SK-N-SH (cell line): ENCODE data around the gene SERINC2. TPM values are rescaled to one million over a fixed set of nuclear protein-coding genes. Genes with fewer than 3 reads are reported as not detected.

Source experiments
- CTCF ChIA-PET: fragments of 300-600, 350-600 bp; formaldehyde crosslinking; extraction: SDS; loops from one replicate; lab custom pipeline; 2021; lab: Yijun Ruan, JAX
- POLR2A ChIA-PET: fragments of 350-600 bp; sonication (Branson Sonifier 250); formaldehyde crosslinking; extraction: SDS; loops from one replicate; lab custom pipeline; 2020; ENCODE audit warnings: antibody characterized with exemption, inconsistent platforms; lab: Yijun Ruan, JAX
- DNase-seq: peaks from one replicate; pipeline ENCODE4 v3.0.0; 2012
- H2AFZ ChIP-seq: fragments of 200-600 bp; sonication (generic); 2 replicates; pipeline ENCODE4 v1.8.1; 2016; ENCODE audit warnings: antibody characterized with exemption, mild to moderate bottlenecking, low read depth
- H3F3A ChIP-seq: fragments of 200-600 bp; sonication (generic); replicated peaks from 2 replicates; pipeline ENCODE3; 2016; ENCODE audit warnings: antibody characterized with exemption, mild to moderate bottlenecking; ENCODE audit not compliant: insufficient read depth
- H3K27ac ChIP-seq, 2 experiments: fragments of 200-500 bp in 1 of 2; fragments of 200-600 bp in 1 of 2; sonication (Bioruptor generic) in 1 of 2; sonication (generic), shearing (Covaris generic) in 1 of 2; 2 replicates each; pipeline versions ENCODE4 v1.5.1 to v1.6.1; 2014 to 2016; ENCODE audit warnings: low read depth in 2 of 2, inconsistent platforms in 1 of 2, low read length in 1 of 2, mild to moderate bottlenecking in 1 of 2, mixed read lengths in 1 of 2
- H3K27me3 ChIP-seq: fragments of 200-600 bp; sonication (generic), shearing (Covaris generic); 2 replicates; pipeline ENCODE4 v1.6.1; 2016; ENCODE audit warnings: mixed run types; ENCODE audit not compliant: insufficient read depth
- H3K36me3 ChIP-seq, 2 experiments: fragments of 200-500 bp in 1 of 2; fragments of 200-600 bp in 1 of 2; sonication (Bioruptor generic) in 1 of 2; sonication (generic) in 1 of 2; replicated peaks in 1 of 2; 2 replicates each; pipeline versions ENCODE3 to v1.5.1; 2014 to 2016; ENCODE audit warnings: low read length in 1 of 2, mild to moderate bottlenecking in 1 of 2; ENCODE audit not compliant: insufficient read depth in 2 of 2, control insufficient read depth in 1 of 2
- H3K4me1 ChIP-seq, 2 experiments: fragments of 200-500 bp in 1 of 2; fragments of 200-600 bp in 1 of 2; sonication (Bioruptor generic) in 1 of 2; sonication (generic), shearing (Covaris generic) in 1 of 2; 2 replicates each; pipeline versions ENCODE4 v1.5.1 to v1.6.1; 2014 to 2016; ENCODE audit warnings: low read depth in 1 of 2, low read length in 1 of 2, mixed run types in 1 of 2; ENCODE audit not compliant: insufficient read depth in 2 of 2, control insufficient read depth in 1 of 2
- H3K4me2 ChIP-seq: fragments of 200-600 bp; sonication (generic), shearing (Covaris generic); 2 replicates; pipeline ENCODE4 v1.6.1; 2017; ENCODE audit warnings: mixed run types
- H3K4me3 ChIP-seq, 2 experiments: fragments of 200-500 bp in 1 of 2; fragments of 200-600 bp in 1 of 2; sonication (Bioruptor generic) in 1 of 2; sonication (generic), shearing (Covaris generic) in 1 of 2; 2 replicates each; pipeline versions ENCODE4 v1.5.1 to v1.8.1; 2014 to 2016; ENCODE audit warnings: low read depth in 2 of 2, inconsistent platforms in 1 of 2, low read length in 1 of 2, mild to moderate bottlenecking in 1 of 2, mixed read lengths in 1 of 2, moderate library complexity in 1 of 2
- H3K79me2 ChIP-seq: fragments of 200-600 bp; sonication (generic); 2 replicates; pipeline ENCODE4 v1.8.1; 2017; ENCODE audit warnings: mild to moderate bottlenecking; ENCODE audit not compliant: insufficient read depth
- H3K9ac ChIP-seq: fragments of 200-600 bp; sonication (generic); 2 replicates; pipeline ENCODE4 v1.6.1; 2017; ENCODE audit warnings: mixed run types
- H3K9me2 ChIP-seq: fragments of 200-600 bp; sonication (generic); 2 replicates; pipeline ENCODE4 v1.6.1; 2017; ENCODE audit warnings: mixed run types
- H3K9me3 ChIP-seq: fragments of 200-600 bp; sonication (generic); 2 replicates; pipeline ENCODE4 v1.6.1; 2017; ENCODE audit warnings: mixed run types, mild to moderate bottlenecking, moderate library complexity
- H4K20me1 ChIP-seq: fragments of 200-600 bp; sonication (generic); 2 replicates; pipeline ENCODE4 v1.6.1; 2017; ENCODE audit warnings: mild to moderate bottlenecking, mixed run types; ENCODE audit not compliant: insufficient read depth
- CHD2 ChIP-seq: fragments of 150-350 bp; IDR thresholded peaks from 2 replicates; pipeline ENCODE4 v1.6.1; 2018; ENCODE audit warnings: low read length; ENCODE audit not compliant: partially characterized antibody
- CTCF ChIP-seq: fragments of 200-600 bp; sonication (generic); IDR thresholded peaks from 2 replicates; pipeline ENCODE4 v1.6.1; 2017; ENCODE audit warnings: antibody characterized with exemption, mild to moderate bottlenecking, moderate library complexity
- EZH2phosphoT487 ChIP-seq: fragments of 200-600 bp; sonication (generic); IDR thresholded peaks from 2 replicates; pipeline ENCODE4 v1.6.1; 2017; ENCODE audit warnings: low read depth, mixed run types, mild to moderate bottlenecking, antibody characterized with exemption, moderate library complexity, borderline replicate concordance
- FOXJ3 ChIP-seq: sonication (generic); formaldehyde crosslinking; IDR thresholded peaks from 2 replicates; pipeline ENCODE4 v1.5.1; 2020; ENCODE audit warnings: mild to moderate bottlenecking, missing genetic modification reagents
- FOXM1 ChIP-seq: IDR thresholded peaks from 2 replicates; pipeline ENCODE4 v1.4.0; 2012; ENCODE audit warnings: low read depth, mild to moderate bottlenecking
- GATA2 ChIP-seq: sonication (generic); formaldehyde crosslinking; IDR thresholded peaks from 2 replicates; pipeline ENCODE4 v1.5.0; 2020; ENCODE audit warnings: mild to moderate bottlenecking, missing genetic modification reagents
- MAX ChIP-seq: IDR thresholded peaks from 2 replicates; pipeline ENCODE4 v1.4.0; 2012; ENCODE audit warnings: low read depth
- MEF2A ChIP-seq: IDR thresholded peaks from 2 replicates; pipeline ENCODE4 v1.4.0; 2012; ENCODE audit warnings: low read depth, borderline replicate concordance
- MXI1 ChIP-seq: IDR thresholded peaks from 2 replicates; pipeline ENCODE4 v1.6.1; 2012; ENCODE audit warnings: mild to moderate bottlenecking, low read depth, low read length, improper control_type of control experiment
- NFIC ChIP-seq: IDR thresholded peaks from 2 replicates; pipeline ENCODE4 v1.4.0; 2012; ENCODE audit warnings: borderline replicate concordance
- POLR2AphosphoS5 ChIP-seq: IDR thresholded peaks from 2 replicates; pipeline ENCODE4 v1.6.1; 2012; ENCODE audit warnings: low read depth, low read length
- REST ChIP-seq: IDR thresholded peaks from 2 replicates; pipeline ENCODE4 v1.6.1; 2012; ENCODE audit warnings: mild to moderate bottlenecking, low read depth, low read length, moderate library complexity
- RXRA ChIP-seq: IDR thresholded peaks from 2 replicates; pipeline ENCODE4 v1.4.0; 2012; ENCODE audit warnings: low read depth, mild to moderate bottlenecking, borderline replicate concordance
- SIN3A ChIP-seq: IDR thresholded peaks from 2 replicates; pipeline ENCODE4 v1.6.1; 2012; ENCODE audit warnings: low read depth, mild to moderate bottlenecking, low read length, moderate library complexity, borderline replicate concordance
- TAF1 ChIP-seq: IDR thresholded peaks from 2 replicates; pipeline ENCODE4 v1.6.1; 2012; ENCODE audit warnings: low read depth, mild to moderate bottlenecking, low read length, moderate library complexity, borderline replicate concordance
- TCF12 ChIP-seq: IDR thresholded peaks from 2 replicates; pipeline ENCODE4 v1.4.0; 2012
- TEAD4 ChIP-seq: IDR thresholded peaks from 2 replicates; pipeline ENCODE4 v1.4.0; 2012; ENCODE audit warnings: mild to moderate bottlenecking, borderline replicate concordance; ENCODE audit not compliant: insufficient read depth
- WGBS: methylation state at CpG from one replicate; pipeline ENCODE4 v1.1.6; 2017; ENCODE audit warnings: low lambda C conversion rate; 5-methylcytosine and 5-hydroxymethylcytosine counted together
- polyA plus RNA-seq, 3 experiments: library from polyadenylated mRNA; depleted of rRNA; stranded (reverse); fragments of >200 nt; gene quantifications; 2 replicates each; pipeline ENCODE4 v1.2.3, GENCODE V29; 2012
- TF ChIP-seq, protein P1 (sequence below): IDR thresholded peaks from 2 replicates; pipeline ENCODE4; 2012

Gene SERINC2
- polyA plus RNA-seq, 1 of the 3 experiments (the other 2 are of a cell fraction), result 22.2 TPM

DNA sequence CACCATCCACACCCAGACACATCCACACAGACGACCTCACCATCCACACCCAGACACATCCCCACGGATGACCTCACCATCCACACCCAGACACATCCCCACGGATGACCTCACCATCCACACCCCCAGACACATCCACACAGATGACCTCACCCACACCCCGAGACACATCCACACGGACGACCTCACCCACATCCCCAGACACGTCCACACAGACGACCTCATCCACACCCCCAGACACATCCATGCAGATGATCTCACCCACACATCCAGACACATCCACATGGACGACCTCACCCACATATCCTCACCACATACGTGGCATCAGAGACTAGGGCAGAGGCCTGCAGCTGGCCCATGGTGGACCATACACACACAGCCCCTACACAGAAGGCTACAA lies 25.4 kb upstream of the SERINC2 start (continued):
- no peak for TF ChIP-seq TAF1

DNA sequence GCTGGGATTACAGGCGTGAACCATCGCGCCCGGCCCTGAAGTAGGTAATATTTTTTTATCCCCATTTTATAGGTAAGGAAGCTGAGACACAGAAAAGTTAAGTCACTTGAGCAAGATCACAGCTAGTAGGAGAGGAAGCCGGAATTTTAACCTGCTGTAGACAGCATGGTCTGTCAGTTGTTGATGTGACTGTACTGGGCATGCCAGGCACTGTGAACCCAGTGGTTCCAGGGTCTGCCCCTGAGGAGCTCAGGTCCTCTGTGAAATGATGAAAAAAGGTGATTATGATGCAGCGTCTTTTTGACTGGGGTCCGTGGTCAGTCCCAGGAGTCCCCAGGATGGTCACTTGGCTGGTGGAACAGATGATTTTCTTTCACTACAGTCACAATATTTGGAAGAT lies 23.4 kb upstream of the SERINC2 start:
- Histone ChIP-seq H4K20me1 (no peaks in the 10 kb centered on the region), H3K4me1 (peaks cover 0 to 3% of the 10 kb centered on the region in 2 experiments; a peak in 1 of 4 replicates), H3K36me3 (no peaks in the 10 kb centered on the region), H3K9ac (no peak overlapping the region), H3K9me2 (no peaks in the 10 kb centered on the region), H3K4me2 (no peak overlapping the region), H3F3A (no peaks in the 10 kb centered on the region), H3K27me3 (no peaks in the 10 kb centered on the region), H3K27ac (no peak overlapping the region), H3K4me3 (no peak overlapping the region), H2AFZ (no peak overlapping the region), H3K9me3 (no peaks in the 10 kb centered on the region), H3K79me2 (no peaks in the 10 kb centered on the region)
- ChIA-PET POLR2A (no interaction called here), CTCF (interaction anchor here (1.2 to 13.9 kb wide), 3 partner anchors 29 to 209 kb away, joined by 4 to 287 read pairs (median 11); partner anchors contain the start of gene SERINC2)
- TF ChIP-seq FOXM1, result no peak
- TF ChIP-seq NFIC, result no peak
- no peak for TF ChIP-seq POLR2AphosphoS5
- TF ChIP-seq SIN3A, result no peak
- TF ChIP-seq FOXJ3 (CRISPR knock-in tag), result no peak
- WGBS, result 86% methylated on average over 7 of the region's 7 CpGs
- DNase-seq, result no peak

DNA sequence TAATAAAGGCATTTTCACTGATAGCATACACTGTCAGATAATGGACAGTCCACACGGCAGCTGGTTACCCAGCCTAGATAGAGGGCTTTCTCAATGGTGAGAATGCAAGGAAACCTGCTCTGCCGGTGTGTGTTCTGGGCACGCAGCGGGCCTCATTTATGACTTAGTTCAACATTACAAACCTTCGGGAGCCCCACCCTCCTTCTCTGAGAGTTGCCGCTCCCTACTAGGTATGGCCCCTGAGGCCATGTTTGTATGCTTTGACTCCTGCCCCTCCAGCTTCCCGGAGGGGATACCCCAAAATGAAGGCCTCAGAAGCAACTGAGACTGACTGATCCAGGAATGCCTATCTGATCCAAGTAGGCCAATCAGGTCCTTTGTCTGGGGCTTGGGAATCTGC lies 22.9 kb upstream of the SERINC2 start:
- Histone ChIP-seq H3K9ac (no peak overlapping the region), H3K4me2 (no peak overlapping the region), H3K36me3 (no peaks in the 10 kb centered on the region), H3K27ac (no peak overlapping the region), H3F3A (no peaks in the 10 kb centered on the region), H3K4me1 (peaks cover 0 to 3% of the 10 kb centered on the region in 2 experiments; a peak in 1 of 4 replicates), H3K4me3 (no peak overlapping the region), H4K20me1 (no peaks in the 10 kb centered on the region), H3K27me3 (no peaks in the 10 kb centered on the region), H3K9me2 (no peaks in the 10 kb centered on the region), H2AFZ (no peak overlapping the region), H3K79me2 (no peaks in the 10 kb centered on the region), H3K9me3 (no peaks in the 10 kb centered on the region)
- ChIA-PET CTCF (interaction anchor here (0.9 to 13.9 kb wide), 4 partner anchors 17 to 206 kb away, joined by 3 to 287 read pairs (median 10); partner anchors contain the start of genes FABP3 and SERINC2), POLR2A (no interaction called here)
- no peak for DNase-seq
- 88% methylated on average over 7 of the region's 7 CpGs for WGBS
- no peak for TF ChIP-seq SIN3A
- no peak for TF ChIP-seq REST
- TF ChIP-seq CTCF, result no peak
- TF ChIP-seq TCF12, result no peak
- TF ChIP-seq CHD2, result no peak
- no peak for TF ChIP-seq TEAD4
- no peak for TF ChIP-seq MEF2A
- TF ChIP-seq MAX, result no peak
- no peak for TF ChIP-seq MXI1
- no peak for TF ChIP-seq POLR2AphosphoS5
- TF ChIP-seq TAF1, result no peak
- TF ChIP-seq FOXJ3 (CRISPR knock-in tag), result no peak
- no peak for TF ChIP-seq NFIC
- TF ChIP-seq, protein P1, sequence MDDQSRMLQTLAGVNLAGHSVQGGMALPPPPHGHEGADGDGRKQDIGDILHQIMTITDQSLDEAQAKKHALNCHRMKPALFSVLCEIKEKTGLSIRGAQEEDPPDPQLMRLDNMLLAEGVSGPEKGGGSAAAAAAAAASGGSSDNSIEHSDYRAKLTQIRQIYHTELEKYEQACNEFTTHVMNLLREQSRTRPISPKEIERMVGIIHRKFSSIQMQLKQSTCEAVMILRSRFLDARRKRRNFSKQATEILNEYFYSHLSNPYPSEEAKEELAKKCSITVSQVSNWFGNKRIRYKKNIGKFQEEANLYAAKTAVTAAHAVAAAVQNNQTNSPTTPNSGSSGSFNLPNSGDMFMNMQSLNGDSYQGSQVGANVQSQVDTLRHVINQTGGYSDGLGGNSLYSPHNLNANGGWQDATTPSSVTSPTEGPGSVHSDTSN, result no peak
- TF ChIP-seq EZH2phosphoT487, result no peak
- TF ChIP-seq RXRA, result no peak
- no peak for TF ChIP-seq GATA2
